WERI-Rb-1 (cell line): ENCODE measurements around the gene PRIMPOL.

Experiments used
- DNase-seq: peaks from one replicate; pipeline ENCODE4 v3.0.0-alpha.2; 2020
- H3K27ac ChIP-seq: fragments of 250-450 bp; sonication (Bioruptor Pico); 2 replicates; pipeline ENCODE4 v1.5.1; 2020; ENCODE audit warnings: mild to moderate bottlenecking, moderate library complexity
- H3K27me3 ChIP-seq: fragments of 250-450 bp; sonication (Bioruptor Pico); 2 replicates; pipeline ENCODE4 v1.5.1; 2021; ENCODE audit warnings: mild to moderate bottlenecking, low read depth, moderate library complexity; ENCODE audit not compliant: insufficient read depth, severe bottlenecking
- H3K36me3 ChIP-seq: fragments of 250-450 bp; sonication (Bioruptor Pico); 2 replicates; pipeline ENCODE4 v1.5.1; 2020; ENCODE audit warnings: mild to moderate bottlenecking, moderate library complexity
- H3K4me3 ChIP-seq: 2 replicates; pipeline ENCODE4 v1.5.1; 2011; ENCODE audit warnings: low read depth, mild to moderate bottlenecking, control low read depth, low read length
- H3K9me3 ChIP-seq: fragments of 250-450 bp; sonication (Bioruptor Pico); 2 replicates; pipeline ENCODE4 v1.5.1; 2021; ENCODE audit warnings: mild to moderate bottlenecking, moderate library complexity; ENCODE audit not compliant: severe bottlenecking
- CTCF ChIP-seq: IDR thresholded peaks from 2 replicates; pipeline ENCODE4 v1.5.1; 2011; ENCODE audit warnings: low read depth, mild to moderate bottlenecking, control low read depth, inconsistent platforms, low read length

The PRIMPOL gene

GRCh38 chr4:184660978-184661377 lies 11.4 kb downstream of the PRIMPOL start:
- TF ChIP-seq CTCF = no peak
- Histone ChIP-seq H3K4me3 (no peak overlapping the region), H3K9me3 (no peaks in the 10 kb centered on the region), H3K36me3 (peaks cover 23% of the 10 kb centered on the region), H3K27me3 (no peaks in the 10 kb centered on the region), H3K27ac (no peak overlapping the region)
- no peak for DNase-seq

GRCh38 chr4:184662236-184662635 lies 12.7 kb downstream of the PRIMPOL start:
- TF ChIP-seq CTCF = no peak
- Histone ChIP-seq H3K36me3 (peaks cover 35% of the 10 kb centered on the region), H3K9me3 (no peaks in the 10 kb centered on the region), H3K27me3 (no peaks in the 10 kb centered on the region), H3K4me3 (no peak overlapping the region), H3K27ac (no peak overlapping the region)
- no peak for DNase-seq

GRCh38 chr4:184664445-184665210 lies 15.1 kb downstream of the PRIMPOL start:
- TF ChIP-seq CTCF = no peak
- H3K4me3 ChIP-seq = no peak overlapping the region
- DNase-seq = no peak
- H3K9me3 ChIP-seq = no peaks in the 10 kb centered on the region
- peaks cover 36% of the 10 kb centered on the region for H3K36me3 ChIP-seq
- no peak overlapping the region for H3K27ac ChIP-seq
- no peaks in the 10 kb centered on the region for H3K27me3 ChIP-seq

- TF ChIP-seq CTCF = no peak
- no peaks in the 10 kb centered on the region for H3K27me3 ChIP-seq
- DNase-seq = no peak
- no peak overlapping the region for H3K4me3 ChIP-seq
- H3K9me3 ChIP-seq = no peaks in the 10 kb centered on the region
- H3K36me3 ChIP-seq = peaks cover 23% of the 10 kb centered on the region
- no peak overlapping the region for H3K27ac ChIP-seq
Observed at GRCh38 chr4:184666670-184667069, 17.1 kb downstream of the PRIMPOL start.

GRCh38 chr4:184668096-184668495 lies 18.6 kb downstream of the PRIMPOL start:
- no peak overlapping the region for H3K4me3 ChIP-seq
- TF ChIP-seq CTCF = no peak
- no peak overlapping the region for H3K27ac ChIP-seq
- no peaks in the 10 kb centered on the region for H3K9me3 ChIP-seq
- no peaks in the 10 kb centered on the region for H3K27me3 ChIP-seq
- no peak for DNase-seq
- peaks cover 30% of the 10 kb centered on the region for H3K36me3 ChIP-seq

GRCh38 chr4:184668511-184669114 lies 19.1 kb downstream of the PRIMPOL start:
- Histone ChIP-seq H3K27ac (no peak overlapping the region), H3K36me3 (peaks cover 30% of the 10 kb centered on the region), H3K4me3 (no peak overlapping the region), H3K9me3 (no peaks in the 10 kb centered on the region), H3K27me3 (no peaks in the 10 kb centered on the region)
- TF ChIP-seq CTCF = no peak
- no peak for DNase-seq
